HG03135 (cell line): ENCODE results near the gene BPIFB6.

Source experiments
- ATAC-seq: cut with Tn5 transposase; IDR thresholded peaks from one replicate; pipeline ENCODE4 v1.9.1; 2021; ENCODE audit warnings: mild to moderate bottlenecking, moderate library complexity; ENCODE audit not compliant: unreplicated experiment

Gene BPIFB6, protein sequence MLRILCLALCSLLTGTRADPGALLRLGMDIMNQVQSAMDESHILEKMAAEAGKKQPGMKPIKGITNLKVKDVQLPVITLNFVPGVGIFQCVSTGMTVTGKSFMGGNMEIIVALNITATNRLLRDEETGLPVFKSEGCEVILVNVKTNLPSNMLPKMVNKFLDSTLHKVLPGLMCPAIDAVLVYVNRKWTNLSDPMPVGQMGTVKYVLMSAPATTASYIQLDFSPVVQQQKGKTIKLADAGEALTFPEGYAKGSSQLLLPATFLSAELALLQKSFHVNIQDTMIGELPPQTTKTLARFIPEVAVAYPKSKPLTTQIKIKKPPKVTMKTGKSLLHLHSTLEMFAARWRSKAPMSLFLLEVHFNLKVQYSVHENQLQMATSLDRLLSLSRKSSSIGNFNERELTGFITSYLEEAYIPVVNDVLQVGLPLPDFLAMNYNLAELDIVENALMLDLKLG

DNA sequence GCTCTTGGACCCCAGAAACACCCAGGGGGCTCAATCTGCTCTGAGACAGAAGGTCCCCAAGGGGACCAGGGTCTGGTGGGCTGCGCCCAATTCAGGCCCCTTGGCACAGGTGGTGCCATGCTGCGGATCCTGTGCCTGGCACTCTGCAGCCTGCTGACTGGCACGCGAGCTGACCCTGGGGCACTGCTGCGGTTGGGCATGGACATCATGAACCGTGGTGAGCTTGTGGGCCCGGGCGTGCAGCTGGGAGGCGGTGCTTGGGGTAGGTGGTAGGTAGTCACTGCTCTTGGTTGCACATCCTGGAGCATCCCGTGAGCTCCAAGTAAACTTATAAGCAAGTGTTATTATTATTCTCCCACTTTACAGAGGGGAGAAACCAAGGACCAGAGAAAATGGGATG lies at the start of gene BPIFB6:
BPIFB6 (plus strand) TSS at position 118 of the 400 bp plus-strand sequence; CDS start at position 118, 0 bp downstream.
- no peak for ATAC-seq

- ATAC-seq, result no peak
Measured at GRCh38 chr20:32982617-32983458, 48.6 kb upstream of the BPIFB6 start.

GRCh38 chr20:32983459-32984112 lies 47.9 kb upstream of the BPIFB6 start:
- no peak for ATAC-seq

GRCh38 chr20:32984196-32984595 lies 47.3 kb upstream of the BPIFB6 start:
- ATAC-seq, result no peak

GRCh38 chr20:32984631-32985354 lies 46.7 kb upstream of the BPIFB6 start:
- no peak for ATAC-seq

GRCh38 chr20:32985596-32985995 lies 45.9 kb upstream of the BPIFB6 start:
- ATAC-seq, result no peak

- ATAC-seq, result no peak
Measured at GRCh38 chr20:32986331-32986966, 45.0 kb upstream of the BPIFB6 start.

GRCh38 chr20:32987044-32987825 lies 44.2 kb upstream of the BPIFB6 start:
- ATAC-seq, result no peak

GRCh38 chr20:32988008-32988407 lies 43.4 kb upstream of the BPIFB6 start:
- ATAC-seq, result no peak

GRCh38 chr20:32989507-32990283 lies 41.8 kb upstream of the BPIFB6 start:
- no peak for ATAC-seq

- ATAC-seq, result no peak
Measured at GRCh38 chr20:32990426-32990825, 41.0 kb upstream of the BPIFB6 start.

GRCh38 chr20:32991383-32991782 lies 40.1 kb upstream of the BPIFB6 start:
- no peak for ATAC-seq

DNA sequence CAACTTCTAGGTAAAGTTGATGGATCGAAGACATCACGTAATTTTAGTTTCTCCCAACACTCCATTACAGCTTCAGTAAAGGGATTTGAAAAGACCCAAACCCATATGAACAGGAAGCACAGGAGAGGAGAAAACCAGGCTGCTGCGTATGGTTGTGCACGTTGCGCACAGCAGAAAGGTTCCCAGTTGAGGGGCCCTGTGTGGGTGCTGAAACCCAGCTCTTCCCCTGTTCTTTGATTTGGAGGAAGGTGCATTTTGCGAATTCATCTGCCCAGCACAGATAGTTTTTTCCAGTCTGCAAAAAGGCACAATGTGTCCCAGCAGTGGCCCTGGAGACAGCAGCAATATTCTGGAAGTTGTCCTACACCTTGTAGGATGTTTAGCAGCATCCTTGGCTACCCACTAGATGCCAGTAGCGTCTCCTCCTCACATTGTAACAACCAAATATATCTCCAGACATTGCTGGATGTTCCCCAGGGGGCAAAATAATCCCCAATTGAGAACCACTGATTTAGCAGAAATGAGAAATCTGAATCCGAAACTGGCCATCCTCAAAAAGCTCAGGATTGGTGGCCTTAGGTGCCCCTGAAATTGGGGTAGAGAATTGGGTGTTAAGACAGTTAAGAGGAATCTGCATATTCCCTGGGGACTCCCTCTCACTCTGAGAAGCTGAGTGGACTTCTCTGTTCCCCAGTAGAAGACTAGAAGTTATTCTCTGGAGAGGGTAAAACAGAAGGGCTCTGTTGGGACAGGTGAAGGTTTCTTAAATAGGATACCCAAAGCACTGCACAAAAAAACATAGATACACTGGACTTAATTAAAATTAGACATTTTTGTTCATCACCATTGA lies 39.4 kb upstream of the BPIFB6 start:
- ATAC-seq, result no peak

- ATAC-seq, result no peak
Measured at GRCh38 chr20:32993496-32994050, 37.9 kb upstream of the BPIFB6 start.

GRCh38 chr20:32995802-32996201 lies 35.6 kb upstream of the BPIFB6 start:
- ATAC-seq, result no peak

GRCh38 chr20:32997431-32997830 lies 34.0 kb upstream of the BPIFB6 start:
- ATAC-seq, result no peak

GRCh38 chr20:32999603-33000250 lies 31.7 kb upstream of the BPIFB6 start:
- no peak for ATAC-seq
